Neuron (in vitro differentiated cells): ENCODE results near the gene SLIT3.

Experiments used
- H2AFZ ChIP-seq: one replicate; pipeline ENCODE4 v1.6.1; 2013; ENCODE audit warnings: low read depth, mild to moderate bottlenecking, inconsistent platforms, low read length, moderate library complexity
- H3K27me3 ChIP-seq: one replicate; pipeline ENCODE4 v1.6.1; 2013; ENCODE audit warnings: low read length; ENCODE audit not compliant: insufficient read depth
- H3K36me3 ChIP-seq: one replicate; pipeline ENCODE4 v1.6.1; 2013; ENCODE audit warnings: low read length; ENCODE audit not compliant: insufficient read depth
- H3K4me1 ChIP-seq: one replicate; pipeline ENCODE4 v1.6.1; 2013; ENCODE audit warnings: low read length; ENCODE audit not compliant: insufficient read depth
- H3K4me3 ChIP-seq: 2 replicates; pipeline ENCODE4 v1.5.1; 2013; ENCODE audit warnings: mild to moderate bottlenecking, low read length, moderate library complexity
- H3K9me3 ChIP-seq: one replicate; pipeline ENCODE4 v1.6.1; 2013; ENCODE audit warnings: low read length

The SLIT3 gene

DNA sequence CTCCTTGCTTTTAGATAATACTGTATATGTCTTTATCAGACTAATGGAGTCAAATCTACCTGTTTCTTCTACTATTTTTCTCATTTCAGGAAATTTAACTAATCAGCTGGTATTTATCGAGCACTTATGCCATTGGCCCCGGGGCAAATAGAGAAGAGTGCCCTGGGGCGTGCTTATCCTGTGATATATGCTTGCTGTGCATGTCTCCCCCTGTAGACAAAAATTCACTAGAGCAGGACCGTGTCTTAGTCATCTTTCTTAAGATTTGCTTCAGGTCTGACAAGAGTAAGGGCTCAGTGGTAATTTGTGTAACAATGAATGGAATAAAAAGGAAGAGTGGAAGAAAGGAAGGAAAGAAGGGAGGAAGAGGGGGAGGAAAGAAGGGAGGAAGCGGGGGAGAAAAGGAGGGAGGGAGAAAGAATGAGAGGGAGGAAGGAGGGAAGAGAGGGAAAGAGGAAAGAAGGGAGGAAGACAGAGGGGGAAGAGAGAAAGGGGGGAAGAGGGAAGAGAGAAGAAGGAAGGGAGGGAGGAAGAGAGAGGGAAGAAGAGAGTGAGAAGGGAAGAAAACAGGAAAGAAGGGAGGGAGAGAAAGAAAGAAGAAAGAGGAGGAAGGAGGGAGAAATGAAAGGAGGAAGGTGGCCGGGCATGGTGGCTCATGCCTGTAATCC lies 426.1 kb downstream of the SLIT3 start:
- H2AFZ ChIP-seq: no peak overlapping the region
- no peak overlapping the region for H3K4me3 ChIP-seq
- H3K27me3 ChIP-seq: no peaks in the 10 kb centered on the region
- H3K4me1 ChIP-seq: peaks cover 24% of the 10 kb centered on the region
- no peaks in the 10 kb centered on the region for H3K9me3 ChIP-seq
- H3K36me3 ChIP-seq: no peaks in the 10 kb centered on the region

- peaks cover 19% of the 10 kb centered on the region for H3K4me1 ChIP-seq
- no peaks in the 10 kb centered on the region for H3K36me3 ChIP-seq
- H3K4me3 ChIP-seq: no peak overlapping the region
- no peak overlapping the region for H2AFZ ChIP-seq
- H3K9me3 ChIP-seq: no peaks in the 10 kb centered on the region
- H3K27me3 ChIP-seq: no peaks in the 10 kb centered on the region
These were observed 428.7 kb downstream of the SLIT3 start for GRCh38 chr5:168872246-168872645.

GRCh38 chr5:168870910-168871309 lies 430.0 kb downstream of the SLIT3 start:
- Histone ChIP-seq H3K36me3 (no peaks in the 10 kb centered on the region), H2AFZ (no peak overlapping the region), H3K4me3 (no peak overlapping the region), H3K4me1 (peaks cover 24% of the 10 kb centered on the region), H3K9me3 (no peaks in the 10 kb centered on the region), H3K27me3 (no peaks in the 10 kb centered on the region)

DNA sequence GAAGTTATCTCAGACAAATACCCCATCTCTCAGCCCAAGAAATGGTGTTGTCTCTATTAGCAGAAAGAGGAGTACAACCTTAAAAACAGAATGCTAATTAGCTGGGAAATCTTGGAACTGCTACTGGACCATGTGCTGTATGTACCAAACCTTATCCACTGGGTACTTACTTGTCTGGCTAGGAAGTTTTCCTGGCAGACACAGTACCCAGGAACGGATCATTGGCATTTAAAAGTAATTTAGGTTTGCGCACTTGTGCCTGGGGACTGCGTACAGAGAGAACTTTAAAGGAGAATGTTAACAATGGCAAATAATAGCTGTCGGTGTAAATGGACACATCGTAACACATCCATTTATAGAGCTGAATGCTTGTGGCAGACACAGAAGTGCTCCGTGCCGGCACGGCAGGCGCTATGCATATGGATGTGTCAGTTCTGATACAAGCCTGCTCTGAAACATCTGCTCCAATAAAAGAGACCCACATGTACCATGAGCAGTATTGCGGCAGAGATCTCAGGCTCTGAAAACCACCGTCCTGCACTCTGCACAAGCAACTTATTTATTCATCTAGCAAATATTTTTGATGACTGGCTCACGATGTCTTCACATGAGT lies 431.2 kb downstream of the SLIT3 start:
- Histone ChIP-seq H3K36me3 (no peaks in the 10 kb centered on the region), H2AFZ (peak overlapping the region; percentile 24), H3K9me3 (no peaks in the 10 kb centered on the region), H3K27me3 (no peaks in the 10 kb centered on the region), H3K4me3 (peak overlapping the region; percentile 14), H3K4me1 (peaks cover 27% of the 10 kb centered on the region)

GRCh38 chr5:168867241-168867640 lies 433.7 kb downstream of the SLIT3 start:
- Histone ChIP-seq H3K4me1 (peaks cover 45% of the 10 kb centered on the region), H3K9me3 (no peaks in the 10 kb centered on the region), H3K4me3 (no peak overlapping the region), H3K27me3 (no peaks in the 10 kb centered on the region), H3K36me3 (no peaks in the 10 kb centered on the region), H2AFZ (no peak overlapping the region)

- Histone ChIP-seq H3K9me3 (no peaks in the 10 kb centered on the region), H3K4me1 (peaks cover 54% of the 10 kb centered on the region), H2AFZ (no peak overlapping the region), H3K4me3 (no peak overlapping the region), H3K27me3 (no peaks in the 10 kb centered on the region), H3K36me3 (no peaks in the 10 kb centered on the region)
These were observed 435.0 kb downstream of the SLIT3 start for GRCh38 chr5:168865968-168866367.

- H3K9me3 ChIP-seq: no peaks in the 10 kb centered on the region
- H3K4me1 ChIP-seq: peaks cover 44% of the 10 kb centered on the region
- no peaks in the 10 kb centered on the region for H3K27me3 ChIP-seq
- no peak overlapping the region for H3K4me3 ChIP-seq
- no peak overlapping the region for H2AFZ ChIP-seq
- H3K36me3 ChIP-seq: no peaks in the 10 kb centered on the region
These were observed 437.9 kb downstream of the SLIT3 start for GRCh38 chr5:168863021-168863420.

- no peaks in the 10 kb centered on the region for H3K9me3 ChIP-seq
- H3K36me3 ChIP-seq: no peaks in the 10 kb centered on the region
- no peaks in the 10 kb centered on the region for H3K27me3 ChIP-seq
- no peak overlapping the region for H2AFZ ChIP-seq
- H3K4me1 ChIP-seq: peaks cover 54% of the 10 kb centered on the region
- no peak overlapping the region for H3K4me3 ChIP-seq
These were observed 440.4 kb downstream of the SLIT3 start for GRCh38 chr5:168860503-168860902.

DNA sequence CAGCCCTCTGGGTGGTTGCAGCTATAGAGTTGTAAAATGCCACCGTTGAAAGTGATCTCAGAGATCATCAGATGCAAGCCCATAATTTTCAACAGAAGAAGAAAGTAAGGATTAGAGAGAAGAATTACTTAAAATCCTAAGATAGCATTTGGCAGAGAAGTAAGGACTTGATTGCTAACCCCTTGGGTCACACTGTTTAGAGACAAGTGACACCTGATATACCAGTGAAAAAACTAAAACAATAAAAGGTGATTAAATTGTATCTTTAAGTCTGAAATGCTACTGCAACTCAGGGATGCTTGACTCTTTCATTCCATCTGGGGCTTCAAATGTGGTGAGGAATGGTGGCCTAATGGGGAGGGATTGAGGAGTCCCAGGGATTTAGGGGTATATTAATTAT lies 440.9 kb downstream of the SLIT3 start:
- H3K27me3 ChIP-seq: no peaks in the 10 kb centered on the region
- no peaks in the 10 kb centered on the region for H3K36me3 ChIP-seq
- peaks cover 51% of the 10 kb centered on the region for H3K4me1 ChIP-seq
- H2AFZ ChIP-seq: no peak overlapping the region
- H3K9me3 ChIP-seq: no peaks in the 10 kb centered on the region
- no peak overlapping the region for H3K4me3 ChIP-seq

- Histone ChIP-seq H3K4me1 (peaks cover 50% of the 10 kb centered on the region), H3K9me3 (no peaks in the 10 kb centered on the region), H2AFZ (no peak overlapping the region), H3K36me3 (no peaks in the 10 kb centered on the region), H3K4me3 (no peak overlapping the region), H3K27me3 (no peaks in the 10 kb centered on the region)
These were observed 441.5 kb downstream of the SLIT3 start for GRCh38 chr5:168859471-168859870.

DNA sequence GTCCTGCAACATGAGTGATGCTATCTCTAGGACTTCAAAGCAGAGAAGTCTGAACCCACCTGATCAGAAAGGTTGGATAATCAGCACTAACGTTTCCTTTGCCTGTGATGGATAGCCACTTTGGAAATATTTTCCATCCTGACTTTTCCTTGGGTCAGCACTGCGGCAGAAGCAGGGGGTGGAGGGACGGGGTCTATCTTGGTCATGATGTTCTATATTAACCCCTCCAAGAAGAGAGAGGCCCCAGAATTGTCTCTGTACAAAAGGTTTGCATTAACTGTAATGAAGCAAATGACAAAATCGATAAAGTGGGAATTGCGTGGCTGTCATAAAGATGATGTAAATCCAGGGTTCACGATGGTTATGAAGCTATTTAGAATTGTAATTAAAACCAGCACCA lies 441.9 kb downstream of the SLIT3 start:
- H2AFZ ChIP-seq: no peak overlapping the region
- no peaks in the 10 kb centered on the region for H3K36me3 ChIP-seq
- H3K4me3 ChIP-seq: no peak overlapping the region
- peaks cover 48% of the 10 kb centered on the region for H3K4me1 ChIP-seq
- H3K9me3 ChIP-seq: no peaks in the 10 kb centered on the region
- H3K27me3 ChIP-seq: no peaks in the 10 kb centered on the region

- Histone ChIP-seq H3K4me3 (no peak overlapping the region), H3K9me3 (no peaks in the 10 kb centered on the region), H3K36me3 (no peaks in the 10 kb centered on the region), H2AFZ (no peak overlapping the region), H3K27me3 (no peaks in the 10 kb centered on the region), H3K4me1 (peaks cover 48% of the 10 kb centered on the region)
These were observed 442.6 kb downstream of the SLIT3 start for GRCh38 chr5:168858371-168858770.

DNA sequence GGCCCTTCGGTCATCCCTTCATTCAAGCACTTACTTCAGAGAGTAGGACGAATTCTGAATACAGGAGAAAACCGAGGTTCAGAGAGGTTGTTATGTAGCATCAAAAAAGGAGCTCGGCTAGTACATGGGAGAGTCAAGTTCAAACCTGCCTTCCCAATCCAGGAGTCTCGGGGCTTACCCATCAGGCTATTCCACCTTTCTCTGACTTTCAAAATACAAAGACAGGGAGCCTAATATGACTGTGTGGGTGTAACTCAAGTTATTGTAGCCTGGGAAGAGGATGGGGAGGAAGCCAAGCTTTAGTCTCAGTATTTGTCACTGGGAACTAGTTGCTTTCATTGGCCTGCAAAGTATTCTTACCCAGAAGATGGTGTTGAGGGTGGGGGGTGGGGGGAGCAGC lies 447.0 kb downstream of the SLIT3 start:
- no peaks in the 10 kb centered on the region for H3K9me3 ChIP-seq
- no peak overlapping the region for H2AFZ ChIP-seq
- no peaks in the 10 kb centered on the region for H3K27me3 ChIP-seq
- H3K4me3 ChIP-seq: no peak overlapping the region
- H3K36me3 ChIP-seq: no peaks in the 10 kb centered on the region
- peaks cover 66% of the 10 kb centered on the region for H3K4me1 ChIP-seq

DNA sequence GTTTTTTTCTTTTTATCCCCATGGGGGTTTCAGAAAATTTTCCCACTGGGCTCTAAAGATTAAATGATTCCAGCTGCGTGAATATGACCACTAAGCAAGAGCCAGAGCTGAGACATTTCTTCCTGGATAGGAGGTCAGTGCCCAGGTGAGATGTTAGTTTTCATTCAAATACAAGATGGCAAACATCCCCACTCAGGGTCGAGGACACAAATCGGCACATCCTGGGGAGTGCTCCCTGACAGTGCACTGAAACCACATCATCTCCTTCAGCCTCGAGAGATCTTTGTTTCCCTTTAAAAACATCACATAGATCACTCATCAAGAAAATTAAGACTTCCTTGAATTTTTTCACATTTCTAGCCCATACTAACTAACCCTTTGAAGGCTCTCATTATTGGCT lies 448.6 kb downstream of the SLIT3 start:
- no peaks in the 10 kb centered on the region for H3K27me3 ChIP-seq
- H3K36me3 ChIP-seq: no peaks in the 10 kb centered on the region
- no peaks in the 10 kb centered on the region for H3K9me3 ChIP-seq
- H2AFZ ChIP-seq: no peak overlapping the region
- peak overlapping the region; percentile 22 for H3K4me3 ChIP-seq
- peaks cover 77% of the 10 kb centered on the region for H3K4me1 ChIP-seq
